ENCODE data around the gene PAGR1. TPM values are rescaled to one million over a fixed set of nuclear protein-coding genes. Genes with fewer than 3 reads are reported as not detected.

The PAGR1 gene
- total and polyA plus RNA-seq, 9 of the 15 experiments (the other 6 are each of a cell fraction or from before 2014, with no cell fraction given) = 1.4 to 58.2 (median 16.8) TPM

- TF ChIP-seq SFPQ (IDR thresholded peaks at IDR 0.05; ENCODE audit: low read depth, low read length) (no peak), ATF7 (IDR thresholded peaks at IDR 0.05) (no peak; the same call in 1 of the 2 replicates), SAP30 (IDR thresholded peaks at IDR 0.05; ENCODE audit: borderline replicate concordance, insufficient read depth, low read depth, low read length, poor library complexity, severe bottlenecking) (peak; percentile 86), ZNF324 (CRISPR knock-in tag; IDR thresholded peaks at IDR 0.05) (no peak), TAF7 (tag; IDR thresholded peaks at IDR 0.05) (peak; percentile 32; the same call in 1 of the 2 replicates), ZNF347 (CRISPR knock-in tag; IDR thresholded peaks at IDR 0.05; ENCODE audit: low read depth) (no peak), SMAD4 (CRISPR knock-in tag; conservative IDR thresholded peaks at IDR 0.05) (peak; percentile 74; the same call in 1 of the 2 replicates), IRF9 (tag; IDR thresholded peaks at IDR 0.05) (no peak), THAP7 (CRISPR knock-in tag; IDR thresholded peaks at IDR 0.05) (no peak), C11orf30 (IDR thresholded peaks at IDR 0.05; ENCODE audit: low read depth) (no peak), RUNX1 (IDR thresholded peaks at IDR 0.05; ENCODE audit: low read depth) (no peak), ZNF592 (IDR thresholded peaks at IDR 0.05) (peak; percentile 97), NONO (IDR thresholded peaks at IDR 0.05; ENCODE audit: low read depth in 2 of 2, low read length in 1 of 2) (no peak), POLR2AphosphoS5 (IDR thresholded peaks at IDR 0.05; ENCODE audit: control insufficient read depth, insufficient read depth, low read depth, low read length) (peak; percentile 48; the same call in 1 of the 2 replicates), HNRNPL (IDR thresholded peaks at IDR 0.05; ENCODE audit: low read depth, low read length) (peak; percentile 72; the same call in 1 of the 2 replicates), SNAPC5 (CRISPR knock-in tag; IDR thresholded peaks at IDR 0.05) (no peak), FUS (optimal IDR thresholded peaks at IDR 0.05; ENCODE audit: low read depth, low read length) (no peak), ELF4 (CRISPR knock-in tag; IDR thresholded peaks at IDR 0.05) (no peak), PTTG1 (tag; IDR thresholded peaks at IDR 0.05; ENCODE audit: low read depth) (no peak)
These were observed 8.3 kb upstream of the PAGR1 start (continued) for GRCh38 chr16:29807426-29808218.

Data from K562 (cell line).